HL-60/S4 (cell line): ENCODE measurements around the gene MEN1.

Experiments
- in situ Hi-C: fragments of 300-500 bp; cut with MboI; formaldehyde crosslinking; loops from 2 replicates; pipeline ENCODE4 v1.14.3; 2022; ENCODE audit warnings: low sequenced_read_pairs

Gene MEN1

DNA sequence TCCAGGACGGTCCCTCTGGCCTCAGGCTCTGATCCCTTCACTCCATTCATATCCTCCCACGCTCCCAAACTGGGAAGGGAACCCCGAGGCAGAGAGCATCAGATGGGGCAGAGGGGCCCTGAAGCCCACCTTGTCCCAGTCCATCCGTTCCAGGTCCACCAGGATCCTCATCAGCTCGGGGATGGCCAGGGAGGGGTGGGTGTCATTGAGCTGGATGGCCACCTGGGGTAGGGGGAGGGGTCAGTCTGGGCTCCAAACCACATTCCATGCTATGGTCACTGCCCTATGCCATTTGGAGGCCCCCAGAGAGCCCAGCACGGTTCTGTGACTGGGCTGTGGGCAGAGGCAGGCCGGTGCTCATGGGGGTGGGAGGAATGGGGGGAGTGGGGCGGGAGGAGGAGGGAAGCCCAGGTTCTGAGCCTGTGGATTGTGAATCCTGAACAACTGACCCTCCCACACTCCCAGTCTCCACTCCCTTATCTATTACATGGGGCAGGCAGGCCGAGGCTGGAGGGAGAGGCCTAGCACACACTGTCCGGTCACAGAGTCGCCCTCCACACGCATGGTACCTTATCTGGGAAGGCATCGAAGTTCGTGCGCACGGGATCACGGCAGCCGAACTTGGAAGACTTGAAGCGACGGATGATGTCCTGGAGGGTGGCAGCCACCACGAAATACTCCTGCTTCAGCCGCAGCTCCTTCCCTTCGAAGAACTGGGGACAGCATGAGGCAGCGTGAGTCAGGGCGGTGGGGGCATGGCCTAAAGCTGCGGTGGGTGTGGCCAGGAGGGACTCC is 56.0 kb downstream of the MEN1 start:
- in situ Hi-C loops = no loop called here
